ENCODE measurements around the gene VAV2.

The VAV2 gene

GRCh38 chr9:133870598-133871595 is 121.2 kb downstream of the VAV2 start:
- no peak for DNase-seq

GRCh38 chr9:133869674-133870405 is 122.3 kb downstream of the VAV2 start:
- no peak for DNase-seq

- no peak for DNase-seq
These were observed 123.9 kb downstream of the VAV2 start for GRCh38 chr9:133868203-133868602.

- DNase-seq, result no peak
These were observed 125.2 kb downstream of the VAV2 start for GRCh38 chr9:133866946-133867345.

- DNase-seq, result peak; percentile 47
These were observed 128.1 kb downstream of the VAV2 start for GRCh38 chr9:133864011-133864410.

GRCh38 chr9:133863257-133863592 is 128.9 kb downstream of the VAV2 start:
- no peak for DNase-seq

GRCh38 chr9:133862585-133863256 is 129.4 kb downstream of the VAV2 start:
- DNase-seq, result no peak

- no peak for DNase-seq
These were observed 130.4 kb downstream of the VAV2 start for GRCh38 chr9:133861692-133862091.

- no peak for DNase-seq
These were observed 131.0 kb downstream of the VAV2 start for GRCh38 chr9:133861086-133861485.

- DNase-seq, result no peak
These were observed 133.4 kb downstream of the VAV2 start for GRCh38 chr9:133858771-133859170.

- DNase-seq, result no peak
These were observed 134.5 kb downstream of the VAV2 start for GRCh38 chr9:133857639-133858038.

- DNase-seq, result no peak
These were observed 135.3 kb downstream of the VAV2 start for GRCh38 chr9:133856798-133857197.

- DNase-seq, result peak; percentile 86
These were observed 136.2 kb downstream of the VAV2 start for GRCh38 chr9:133855802-133856521.

- no peak for DNase-seq
These were observed 136.8 kb downstream of the VAV2 start for GRCh38 chr9:133855371-133855770.

- no peak for DNase-seq
These were observed 137.4 kb downstream of the VAV2 start for GRCh38 chr9:133854765-133855164.

GRCh38 chr9:133854048-133854447 is 138.1 kb downstream of the VAV2 start:
- no peak for DNase-seq

GRCh38 chr9:133853331-133853730 is 138.8 kb downstream of the VAV2 start:
- no peak for DNase-seq

- no peak for DNase-seq
These were observed 139.7 kb downstream of the VAV2 start for GRCh38 chr9:133852431-133852830.

- DNase-seq, result no peak
These were observed 140.4 kb downstream of the VAV2 start for GRCh38 chr9:133851693-133852092.

- no peak for DNase-seq
These were observed 141.2 kb downstream of the VAV2 start for GRCh38 chr9:133850937-133851336.

GRCh38 chr9:133850161-133850560 is 142.0 kb downstream of the VAV2 start:
- no peak for DNase-seq

- no peak for DNase-seq
These were observed 142.9 kb downstream of the VAV2 start for GRCh38 chr9:133849110-133849670.

Measured in EL (cell line).